K562 (cell line): ENCODE measurements around the gene FAM20B. TPM values are rescaled to one million over a fixed set of nuclear protein-coding genes. Genes with fewer than 3 reads are reported as not detected.

Experiments
- ATAC-seq: fragments of 200-7000 bp; cut with Tn5 transposase; 3 replicates; pipeline ENCODE4 v1.9.1; 2020; ENCODE audit warnings: moderate library complexity
- BruUV-seq: library from RNA; stranded (reverse); fragments of 400-500 nt; replicated peaks from 2 replicates; lab custom pipeline; 2021; lab: Mats Ljungman, UMichigan
- CTCF ChIA-PET: fragments of 300-600 bp; formaldehyde crosslinking; extraction: SDS; loops from one replicate; lab custom pipeline; 2021; ENCODE audit warnings: low intra/inter-chr PET ratio; lab: Yijun Ruan, JAX
- POLR2A ChIA-PET: fragments of 300-600, 350-650 bp; sonication (Branson Sonifier 250); formaldehyde crosslinking; extraction: SDS; loops from one replicate; lab custom pipeline; 2021; ENCODE audit warnings: antibody characterized with exemption, inconsistent platforms; lab: Yijun Ruan, JAX
- DNase-seq, 4 experiments: peaks; one replicate each; pipeline versions ENCODE4 v3.0.0 to v3.0.0-alpha.2; 2011 to 2018; ENCODE audit warnings: low spot score in 3 of 4, mixed read lengths in 3 of 4; ENCODE audit errors: extremely low read depth in 1 of 4
- FAIRE-seq: peaks from 2 replicates; lab custom pipeline; 2011; peaks lifted over from hg19 to GRCh38; lab: Jason Lieb, UNC
- H2AFZ ChIP-seq: 2 replicates; pipeline ENCODE4 v1.6.0; 2011; ENCODE audit warnings: low read depth, low read length, control low read depth, inconsistent platforms
- H3K27ac ChIP-seq: fragments of 200-600 bp; 3 replicates; pipeline ENCODE4 v1.8.0; 2011; ENCODE audit warnings: low read depth, mild to moderate bottlenecking, control low read depth, inconsistent platforms, low read length, moderate library complexity, mixed read lengths; ENCODE audit errors: extremely low read depth
- H3K27me3 ChIP-seq, 2 experiments: fragments of 300-600 bp in 1 of 2; 2 replicates in 1 of 2; 3 replicates in 1 of 2; pipeline versions ENCODE4 v1.6.0 to v1.8.0; 2011; ENCODE audit warnings: inconsistent platforms in 2 of 2, low read length in 2 of 2, mild to moderate bottlenecking in 1 of 2, mixed read lengths in 1 of 2, moderate library complexity in 1 of 2; ENCODE audit not compliant: control insufficient read depth in 2 of 2, insufficient read depth in 2 of 2
- H3K36me3 ChIP-seq: fragments of 300-600 bp; 3 replicates; pipeline ENCODE4 v1.8.0; 2011; ENCODE audit warnings: mild to moderate bottlenecking, low read length, inconsistent platforms; ENCODE audit not compliant: control insufficient read depth, insufficient read depth
- H3K4me1 ChIP-seq, 2 experiments: fragments of 200-600 bp in 1 of 2; replicated peaks in 1 of 2; 2 replicates in 1 of 2; 3 replicates in 1 of 2; pipeline versions ENCODE4 v1.5.1 to v1.8.0; 2011; ENCODE audit warnings: inconsistent platforms in 2 of 2, low read length in 2 of 2, mild to moderate bottlenecking in 1 of 2, mixed read lengths in 1 of 2, moderate library complexity in 1 of 2; ENCODE audit not compliant: control insufficient read depth in 2 of 2, insufficient read depth in 2 of 2
- H3K4me2 ChIP-seq: 2 replicates; pipeline ENCODE4 v1.6.1; 2011; ENCODE audit warnings: low read length, control low read depth, inconsistent platforms, mixed read lengths; ENCODE audit not compliant: insufficient read depth
- H3K4me3 ChIP-seq: fragments of 200-600 bp; sonication (generic), shearing (Covaris generic); 2 replicates; pipeline ENCODE4 v1.5.1; 2016; ENCODE audit warnings: control low read depth, inconsistent platforms
- H3K79me2 ChIP-seq: fragments of 200-600 bp; 3 replicates; pipeline ENCODE4 v1.8.0; 2011; ENCODE audit warnings: low read length, inconsistent platforms; ENCODE audit not compliant: control insufficient read depth, insufficient read depth
- H3K9ac ChIP-seq, 2 experiments: 2 replicates each; pipeline versions ENCODE4 v1.6.0 to v1.6.1; 2011; ENCODE audit warnings: low read depth in 2 of 2, low read length in 2 of 2, control low read depth in 1 of 2, inconsistent platforms in 1 of 2, mild to moderate bottlenecking in 1 of 2, mixed read lengths in 1 of 2; ENCODE audit not compliant: insufficient read depth in 1 of 2
- H3K9me1 ChIP-seq: one replicate; pipeline ENCODE4 v1.6.0; 2011; ENCODE audit warnings: inconsistent platforms, mild to moderate bottlenecking, low read length, moderate library complexity; ENCODE audit not compliant: control insufficient read depth, insufficient read depth
- H3K9me3 ChIP-seq: replicated peaks from 2 replicates; pipeline ENCODE4 v1.5.1; 2011; ENCODE audit warnings: low read depth, low read length, inconsistent platforms; ENCODE audit not compliant: control insufficient read depth, insufficient read depth
- H4K20me1 ChIP-seq: replicated peaks from 2 replicates; pipeline ENCODE4 v1.6.1; 2011; ENCODE audit warnings: low read length, inconsistent platforms, mixed read lengths; ENCODE audit not compliant: control insufficient read depth, insufficient read depth
- BRD9 ChIP-seq: fragments of 450-650 bp; IDR thresholded peaks from 2 replicates; pipeline ENCODE4 v1.6.1; 2018; ENCODE audit warnings: low read depth; ENCODE audit not compliant: partially characterized antibody
- FOSL1 ChIP-seq: fragments of 200-800 bp; sonication (Bioruptor generic); conservative IDR thresholded peaks from 2 replicates; pipeline ENCODE4 v1.6.1; 2016; ENCODE audit warnings: missing genetic modification characterization, missing compliant biosample characterization
- NCOA2 ChIP-seq, 2 experiments: fragments of 450-650 bp; IDR thresholded peaks; 2 replicates each; pipeline ENCODE4 v1.6.1; 2018; ENCODE audit warnings: mild to moderate bottlenecking in 2 of 2, moderate library complexity in 1 of 2; ENCODE audit not compliant: partially characterized antibody in 2 of 2
- PPARD ChIP-seq: fragments of 250-450 bp; sonication (Bioruptor Pico); IDR thresholded peaks from 2 replicates; pipeline ENCODE4 v1.8.0; 2022; ENCODE audit warnings: inconsistent platforms, mild to moderate bottlenecking, moderate library complexity
- RBM15 ChIP-seq: fragments of 200-400 bp; formaldehyde crosslinking; IDR thresholded peaks from 2 replicates; pipeline ENCODE4 v1.6.1; 2018; ENCODE audit warnings: mild to moderate bottlenecking, low read length, moderate library complexity; ENCODE audit not compliant: insufficient read depth
- SIN3B ChIP-seq: fragments of 450-650 bp; IDR thresholded peaks from 2 replicates; pipeline ENCODE4 v1.6.1; 2017; ENCODE audit warnings: low read depth, mild to moderate bottlenecking, moderate library complexity
- ZNF436 ChIP-seq: fragments of 250-450, 450-650 bp; sonication (Bioruptor Pico); formaldehyde crosslinking; IDR thresholded peaks from 2 replicates; pipeline ENCODE4 v1.7.0; 2020; ENCODE audit warnings: mild to moderate bottlenecking
- WGBS: fragments of 100-300 bp; shearing (Covaris generic); methylation state at CpG from one replicate; pipeline ENCODE4 v1.1.6; 2016; ENCODE audit warnings: low coverage, mixed read lengths; ENCODE audit not compliant: insufficient coverage; ENCODE audit errors: missing lambda C conversion rate; 5-methylcytosine and 5-hydroxymethylcytosine counted together
- in situ Hi-C: fragments of 300-500 bp; cut with MboI; formaldehyde crosslinking; loops from 4 replicates; pipeline ENCODE4 v1.15.0; 2018; ENCODE audit warnings: inconsistent platforms, mixed read lengths
- intact Hi-C: fragments of 100-400 bp; cut with micrococcal nuclease; formaldehyde crosslinking; loops from 2 replicates; pipeline ENCODE4 v1.14.2; 2022
- polyA plus RNA-seq, 8 experiments: library from polyadenylated mRNA; depleted of rRNA in 4 of 8; stranded (reverse) in 5 of 8; unstranded in 3 of 8; fragments of >200 nt; fragmentation: Nextera tagmentation in 2 of 8; fragmentation: Illumina TruSeq in 1 of 8; extraction: Ambion mirVana in 2 of 8; extraction: Trizol in 1 of 8; gene quantifications; 2 replicates each; pipeline versions ENCODE4 v1.2.1 to v1.2.3, GENCODE V29; 2011 to 2014; ENCODE audit warnings: inconsistent platforms in 1 of 8, missing spikeins in 1 of 8
- total RNA-seq, 7 experiments: library from RNA; depleted of rRNA in 6 of 7; stranded (reverse); fragments of >200 nt in 6 of 7; fragmentation: Illumina TruSeq in 2 of 7; extraction: Trizol in 2 of 7; gene quantifications; 2 replicates each; pipeline versions ENCODE4 v1.2.1 to v1.2.3, GENCODE V29; 2011 to 2021; ENCODE audit warnings: low replicate concordance in 1 of 7
- TF ChIP-seq, protein P1 (sequence below): fragments of 450-650 bp; IDR thresholded peaks from 2 replicates; pipeline ENCODE4 v1.6.1; 2016

Gene FAM20B
- total and polyA plus RNA-seq, 9 of the 15 experiments (the other 6 are each of a cell fraction or from before 2014, with no cell fraction given), result 7.2 to 67.5 (median 42.9) TPM

DNA sequence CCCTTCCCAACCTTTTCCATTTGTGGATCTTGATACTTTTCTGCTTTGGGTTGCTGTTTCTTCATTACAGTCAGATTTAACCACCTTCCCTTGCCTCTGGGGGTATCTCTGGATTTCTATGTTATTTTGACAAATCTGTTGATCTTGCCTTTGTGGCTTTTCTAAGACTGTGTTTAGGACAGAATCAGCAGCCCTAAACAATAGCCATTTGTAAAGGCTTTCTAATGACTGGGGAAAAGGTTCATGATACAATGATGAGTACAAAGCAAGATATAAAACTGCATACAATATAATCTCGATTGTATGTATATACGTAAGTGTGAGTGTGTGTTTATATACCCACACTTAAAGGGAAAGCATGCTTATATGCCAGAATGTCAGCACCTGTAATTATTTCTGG is 27.8 kb downstream of the FAM20B start:
- H2AFZ ChIP-seq, result no peak overlapping the region
- H3K9me1 ChIP-seq, result no peaks in the 10 kb centered on the region
- BruUV-seq, result no TSS peak
- TF ChIP-seq BRD9 (no peak), RBM15 (no peak), PPARD (CRISPR knock-in tag) (no peak), NCOA2 (IDR thresholded peaks at IDR 0.05; ENCODE audit: partially characterized antibody in 2 of 2) (peak in 1 of 2 experiments; percentile 36)
- no peak for ATAC-seq
- intact Hi-C loops (no loop called here), in situ Hi-C loops (no loop called here)
- peaks cover 18% of the 10 kb centered on the region for H3K79me2 ChIP-seq
- ChIA-PET POLR2A (no interaction called here), CTCF (no interaction called here)
- H3K4me1 ChIP-seq, result peaks cover 14 to 35% of the 10 kb centered on the region in 2 experiments
- DNase-seq, result no peak
- H3K27ac ChIP-seq, result no peak overlapping the region
- H3K27me3 ChIP-seq, result no peaks in the 10 kb centered on the region
- peak; percentile 42 for FAIRE-seq
- H3K36me3 ChIP-seq, result peaks cover 58% of the 10 kb centered on the region
- no peak overlapping the region for H3K9ac ChIP-seq
- H4K20me1 ChIP-seq, result no peaks in the 10 kb centered on the region
- H3K4me2 ChIP-seq, result no peak overlapping the region; the same call in 1 of the 2 replicates
- WGBS, result 78% methylated on average over 2 of the region's 2 CpGs
- H3K9me3 ChIP-seq, result no peaks in the 10 kb centered on the region
- no peak overlapping the region for H3K4me3 ChIP-seq

DNA sequence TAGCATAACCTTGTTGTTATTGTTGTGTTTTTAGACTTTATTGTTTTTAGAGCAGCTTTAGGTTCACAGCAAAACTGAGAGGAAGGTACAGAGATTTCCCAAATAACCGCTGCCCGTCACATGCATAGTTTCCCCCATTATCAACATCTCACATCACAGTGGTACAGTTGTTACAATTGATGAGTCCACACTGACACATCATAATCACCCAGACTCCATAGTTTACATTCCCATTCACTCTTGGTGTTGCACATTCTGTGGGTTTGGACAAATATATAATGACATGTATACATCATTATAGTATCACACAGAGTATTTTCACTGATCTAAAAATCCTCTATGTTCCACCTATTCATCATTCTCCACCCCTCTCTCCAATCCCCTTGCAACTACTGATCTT is 30.2 kb downstream of the FAM20B start:
- H3K9me3 ChIP-seq, result no peaks in the 10 kb centered on the region
- H2AFZ ChIP-seq, result no peak overlapping the region
- no peak overlapping the region for H3K4me3 ChIP-seq
- ChIA-PET CTCF (no interaction called here), POLR2A (interaction anchor here (1.2 kb wide), 1 partner anchor 12 kb away, joined by 3 read pairs; no protein-coding TSS in a partner anchor)
- in situ Hi-C loops, result no loop called here
- peaks cover 17 to 49% of the 10 kb centered on the region in 2 experiments for H3K4me1 ChIP-seq
- H3K9me1 ChIP-seq, result no peaks in the 10 kb centered on the region
- DNase-seq (no peak), ATAC-seq (no peak), FAIRE-seq (no peak)
- intact Hi-C loops, result no loop called here
- no peaks in the 10 kb centered on the region for H3K27me3 ChIP-seq
- H3K36me3 ChIP-seq, result peaks cover 52% of the 10 kb centered on the region
- no peaks in the 10 kb centered on the region for H4K20me1 ChIP-seq
- H3K27ac ChIP-seq, result no peak overlapping the region
- H3K4me2 ChIP-seq, result no peak overlapping the region
- WGBS, result 82% methylated on average over 2 of the region's 2 CpGs
- TF ChIP-seq ZNF436 (CRISPR knock-in tag), result no peak
- no peak for TF ChIP-seq SIN3B
- peak; percentile 88 for TF ChIP-seq FOSL1
- TF ChIP-seq, protein P1, sequence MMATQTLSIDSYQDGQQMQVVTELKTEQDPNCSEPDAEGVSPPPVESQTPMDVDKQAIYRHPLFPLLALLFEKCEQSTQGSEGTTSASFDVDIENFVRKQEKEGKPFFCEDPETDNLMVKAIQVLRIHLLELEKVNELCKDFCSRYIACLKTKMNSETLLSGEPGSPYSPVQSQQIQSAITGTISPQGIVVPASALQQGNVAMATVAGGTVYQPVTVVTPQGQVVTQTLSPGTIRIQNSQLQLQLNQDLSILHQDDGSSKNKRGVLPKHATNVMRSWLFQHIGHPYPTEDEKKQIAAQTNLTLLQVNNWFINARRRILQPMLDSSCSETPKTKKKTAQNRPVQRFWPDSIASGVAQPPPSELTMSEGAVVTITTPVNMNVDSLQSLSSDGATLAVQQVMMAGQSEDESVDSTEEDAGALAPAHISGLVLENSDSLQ, result 0 out of 2 replicates have a peak, but pooled peaks have one; percentile 27
- no TSS peak for BruUV-seq
- no peak overlapping the region for H3K9ac ChIP-seq
- peaks cover 11% of the 10 kb centered on the region; the same call in 1 of the 3 replicates for H3K79me2 ChIP-seq
